Epithelial cell of proximal tubule (primary cell): Measurements from ENCODE around the gene AMDHD2. TPM values are rescaled to one million over a fixed set of nuclear protein-coding genes. Genes with fewer than 3 reads are reported as not detected.

Experiments used
- DNase-seq: peaks from one replicate; pipeline ENCODE4 v3.0.0-alpha.2; 2011; ENCODE audit warnings: low read depth
- H3K4me3 ChIP-seq: 2 replicates; pipeline ENCODE4 v1.5.1; 2011; ENCODE audit warnings: low read depth, mild to moderate bottlenecking, low read length
- CTCF ChIP-seq: conservative IDR thresholded peaks from 2 replicates; pipeline ENCODE4 v1.5.1; 2012; ENCODE audit warnings: low read depth, mild to moderate bottlenecking, low read length
- total RNA-seq: library from RNA; depleted of rRNA; stranded (reverse); fragments of >200 nt; gene quantifications from 2 replicates; pipeline ENCODE4 v1.2.3, GENCODE V29; 2015

The AMDHD2 gene
- total RNA-seq, 1 donor from 2014 or later = 32.7 TPM

- no peak for DNase-seq
- TF ChIP-seq CTCF = no peak
- H3K4me3 ChIP-seq = no peak overlapping the region
Observed at GRCh38 chr16:2508722-2509400, 11.3 kb upstream of the AMDHD2 start.

- no peak for TF ChIP-seq CTCF
- no peak for DNase-seq
- H3K4me3 ChIP-seq = no peak overlapping the region
Observed at GRCh38 chr16:2511128-2511800, 8.9 kb upstream of the AMDHD2 start.

GRCh38 chr16:2511996-2512734 lies 8.0 kb upstream of the AMDHD2 start:
- no peak for TF ChIP-seq CTCF
- DNase-seq = no peak
- H3K4me3 ChIP-seq = no peak overlapping the region

- no peak for TF ChIP-seq CTCF
- H3K4me3 ChIP-seq = peak overlapping the region; percentile 97
- no peak for DNase-seq
Observed at GRCh38 chr16:2512735-2513404, 7.3 kb upstream of the AMDHD2 start.

GRCh38 chr16:2513405-2514332 lies 6.5 kb upstream of the AMDHD2 start, which contains the start of gene ATP6V0C:
TSS of gene ATP6V0C (plus strand) at chr16:2513952. CDS start at chr16:2514104, 152 bp downstream.
- no peak for DNase-seq
- TF ChIP-seq CTCF = no peak
- peak within 1 kb of the TSS; percentile 97 for H3K4me3 ChIP-seq
